B cell (primary cell): ENCODE measurements around the gene SLX1B.
"Not testable (repeated sequence)": the region's sequence is repeated elsewhere in the genome, so short reads cannot be mapped to it uniquely, and the experiment has no call there.

Source experiments
- CTCF ChIP-seq: fragments of 200-600 bp; IDR thresholded peaks from one replicate; pipeline ENCODE4 v1.8.0; 2022; ENCODE audit warnings: antibody characterized with exemption, mild to moderate bottlenecking
- EZH2 ChIP-seq: IDR thresholded peaks from 2 replicates; pipeline ENCODE4 v1.6.1; 2012; ENCODE audit warnings: borderline replicate concordance, low read depth, mild to moderate bottlenecking, moderate library complexity, low read length; ENCODE audit not compliant: insufficient read depth, poor library complexity, severe bottlenecking

- TF ChIP-seq CTCF, EZH2: not testable (repeated sequence)
These were observed 27.9 kb downstream of the SLX1B start for GRCh38 chr16:29482276-29482675.
